HUES48 (cell line): ENCODE data around the gene REN.

Source experiments
- H3K27ac ChIP-seq: one replicate; pipeline ENCODE4 v1.7.0; 2013; ENCODE audit warnings: low read depth, low read length, inconsistent platforms
- H3K27me3 ChIP-seq: 2 replicates; pipeline ENCODE4 v1.6.1; 2013; ENCODE audit warnings: mild to moderate bottlenecking, low read length; ENCODE audit not compliant: control insufficient read depth, insufficient read depth
- H3K36me3 ChIP-seq: 2 replicates; pipeline ENCODE4 v1.6.1; 2013; ENCODE audit warnings: low read length; ENCODE audit not compliant: control insufficient read depth, insufficient read depth
- H3K4me1 ChIP-seq: 2 replicates; pipeline ENCODE4 v1.6.1; 2013; ENCODE audit warnings: mild to moderate bottlenecking, low read length; ENCODE audit not compliant: control insufficient read depth, insufficient read depth
- H3K4me3 ChIP-seq: 2 replicates; pipeline ENCODE4 v1.5.1; 2013; ENCODE audit warnings: mild to moderate bottlenecking, low read depth, low read length
- H3K9ac ChIP-seq: 2 replicates; pipeline ENCODE4 v1.6.1; 2013; ENCODE audit warnings: mild to moderate bottlenecking, low read depth, low read length, moderate library complexity
- H3K9me3 ChIP-seq: 2 replicates; pipeline ENCODE4 v1.6.1; 2013; ENCODE audit warnings: low read length; ENCODE audit not compliant: control insufficient read depth, insufficient read depth

The REN gene

DNA sequence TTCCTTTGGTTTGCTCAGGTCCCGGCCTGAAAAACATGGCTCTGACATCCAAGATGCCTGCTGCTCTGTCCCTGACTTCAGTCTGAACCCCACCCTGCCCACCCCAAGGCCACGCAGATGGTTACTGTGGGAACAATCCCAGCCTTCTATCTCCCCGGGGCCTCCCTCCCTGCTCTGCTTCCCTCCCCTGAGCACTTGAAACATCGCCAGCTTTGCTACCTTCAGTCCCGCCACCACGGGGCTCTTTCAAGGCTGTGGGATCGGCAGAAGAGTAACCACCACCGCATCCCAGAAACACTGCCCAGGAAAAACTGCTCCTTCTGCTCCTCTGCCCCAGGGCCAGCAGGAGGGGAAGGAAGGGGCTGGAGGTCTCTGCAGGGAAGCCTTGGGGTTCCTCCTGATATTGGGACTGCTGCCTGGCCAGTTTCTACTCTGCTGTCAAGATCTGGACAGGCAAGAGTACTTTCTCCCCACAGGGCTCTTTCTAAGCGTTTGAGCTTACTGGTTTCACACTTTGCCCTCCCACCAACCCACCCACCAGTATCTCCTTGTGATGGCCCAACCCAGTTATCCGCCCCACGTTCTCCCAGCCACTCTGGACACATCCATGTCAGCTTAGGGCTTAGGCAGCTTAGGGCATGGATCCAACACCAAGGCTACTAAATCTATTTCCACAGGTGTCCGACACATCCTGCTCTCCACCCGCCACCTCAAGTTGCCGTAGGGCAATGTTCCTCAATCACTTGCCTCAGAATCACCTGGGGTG is 22.7 kb downstream of the REN start:
- no peak overlapping the region for H3K4me3 ChIP-seq
- H3K27me3 ChIP-seq = no peaks in the 10 kb centered on the region; the same call in 1 of the 2 replicates
- H3K4me1 ChIP-seq = peaks cover 27% of the 10 kb centered on the region
- no peaks in the 10 kb centered on the region for H3K9me3 ChIP-seq
- no peak overlapping the region for H3K27ac ChIP-seq
- peaks cover 12% of the 10 kb centered on the region; the same call in 1 of the 2 replicates for H3K36me3 ChIP-seq
- no peak overlapping the region for H3K9ac ChIP-seq

DNA sequence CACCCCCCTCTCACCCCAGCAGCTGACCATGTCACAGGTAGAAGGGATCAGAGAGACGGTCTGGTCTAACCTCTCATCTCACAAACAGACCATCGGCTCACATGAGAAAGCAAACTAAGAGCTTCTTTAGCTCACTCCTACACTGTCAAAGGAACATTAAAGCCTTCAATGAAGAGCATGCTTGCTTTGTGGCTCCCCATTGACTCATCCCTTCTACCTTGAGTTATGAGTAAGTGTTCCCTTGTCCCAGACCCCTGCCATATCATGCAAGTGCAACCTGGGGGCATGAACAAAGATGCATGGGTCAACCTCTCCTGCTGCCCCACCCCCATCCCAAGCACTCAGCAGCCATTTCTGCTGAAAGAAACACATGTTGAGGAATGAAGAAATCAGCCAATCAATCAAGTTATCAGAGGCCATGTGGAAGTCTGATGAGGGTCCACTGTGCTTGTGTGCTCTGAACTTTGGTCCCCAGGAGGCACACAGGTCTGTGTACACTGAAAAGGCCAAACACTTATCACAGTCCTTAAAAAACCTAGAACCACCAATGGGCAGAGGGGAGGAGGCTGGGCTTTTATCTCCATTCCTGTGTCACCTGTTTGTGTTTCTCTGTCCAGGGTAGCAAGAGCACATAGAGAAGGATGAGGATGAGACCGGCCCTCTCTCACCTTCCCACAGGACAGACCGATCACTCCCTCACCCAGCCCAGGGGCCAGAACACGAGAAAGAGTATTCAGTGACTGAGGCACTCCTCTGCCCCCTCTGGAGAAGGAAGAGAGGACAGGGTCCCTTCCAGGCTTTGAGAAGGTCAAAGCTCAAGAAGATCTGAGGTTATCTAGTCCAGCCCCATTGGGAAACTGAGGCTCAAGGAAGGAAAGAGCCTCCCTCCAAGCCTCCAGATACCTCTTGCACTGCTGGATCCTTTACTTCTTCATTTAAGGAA is 23.8 kb downstream of the REN start:
- Histone ChIP-seq H3K4me1 (peaks cover 17% of the 10 kb centered on the region), H3K4me3 (no peak overlapping the region), H3K36me3 (peaks cover 12% of the 10 kb centered on the region; the same call in 1 of the 2 replicates), H3K9ac (no peak overlapping the region), H3K9me3 (no peaks in the 10 kb centered on the region), H3K27me3 (no peaks in the 10 kb centered on the region; the same call in 1 of the 2 replicates), H3K27ac (no peak overlapping the region)

- Histone ChIP-seq H3K27me3 (no peaks in the 10 kb centered on the region; the same call in 1 of the 2 replicates), H3K36me3 (peaks cover 12% of the 10 kb centered on the region; the same call in 1 of the 2 replicates), H3K9me3 (no peaks in the 10 kb centered on the region), H3K4me1 (peaks cover 8% of the 10 kb centered on the region), H3K27ac (no peak overlapping the region), H3K9ac (no peak overlapping the region), H3K4me3 (no peak overlapping the region)
Observed at GRCh38 chr1:204141131-204141530, 25.0 kb downstream of the REN start.

DNA sequence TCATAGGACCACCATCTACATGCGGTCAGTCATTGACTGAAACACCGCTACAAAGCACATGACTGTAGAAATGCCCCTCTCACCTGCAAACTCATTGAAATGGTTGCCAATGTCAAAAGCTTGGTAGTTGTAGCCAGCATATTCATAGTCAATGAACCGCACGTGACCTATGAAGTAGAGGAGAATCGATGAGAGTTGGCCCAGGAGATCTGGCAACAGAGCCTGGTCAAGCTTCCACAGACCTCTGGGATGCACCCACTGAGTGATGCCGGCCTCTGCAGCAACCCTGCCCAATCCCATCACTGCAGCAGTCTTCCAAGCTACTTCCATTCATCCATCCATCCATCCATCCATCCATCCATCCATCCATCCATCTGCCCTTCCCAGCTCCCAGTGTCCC is 26.2 kb downstream of the REN start:
- H3K27me3 ChIP-seq = no peaks in the 10 kb centered on the region; the same call in 1 of the 2 replicates
- H3K9ac ChIP-seq = no peak overlapping the region
- H3K27ac ChIP-seq = no peak overlapping the region
- H3K4me1 ChIP-seq = peaks cover 8% of the 10 kb centered on the region
- H3K36me3 ChIP-seq = peaks cover 12% of the 10 kb centered on the region; the same call in 1 of the 2 replicates
- H3K4me3 ChIP-seq = no peak overlapping the region
- H3K9me3 ChIP-seq = no peaks in the 10 kb centered on the region

GRCh38 chr1:204139088-204139487 is 27.0 kb downstream of the REN start:
- H3K36me3 ChIP-seq = peaks cover 13% of the 10 kb centered on the region; the same call in 1 of the 2 replicates

DNA sequence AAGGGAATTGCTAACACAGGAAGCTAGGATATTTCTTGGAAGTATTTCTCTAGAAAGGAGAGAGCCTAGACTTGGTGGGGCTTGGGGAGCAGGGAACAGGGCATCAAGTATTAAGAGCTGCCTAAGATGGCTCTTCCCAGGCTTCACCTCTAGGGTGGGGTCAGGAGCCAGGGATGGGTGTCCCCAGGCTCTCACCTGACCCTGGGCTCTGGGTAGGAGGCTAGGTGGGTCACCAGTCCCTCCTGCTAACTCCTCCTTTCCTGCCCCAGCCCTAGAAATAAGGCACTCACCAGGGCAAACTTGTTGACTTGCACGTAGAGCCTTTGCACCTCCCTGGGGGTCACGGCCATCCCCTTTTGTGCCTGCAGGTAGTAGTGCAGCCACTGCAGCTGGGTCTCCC is 29.3 kb downstream of the REN start:
- Histone ChIP-seq H3K4me1 (peaks cover 4% of the 10 kb centered on the region), H3K36me3 (peaks cover 17% of the 10 kb centered on the region; the same call in 1 of the 2 replicates), H3K27me3 (no peaks in the 10 kb centered on the region)

More at GRCh38 chr1:204139088-204139487, 27.0 kb downstream of the REN start:
- Histone ChIP-seq H3K27ac (no peak overlapping the region), H3K4me1 (peaks cover 8% of the 10 kb centered on the region), H3K27me3 (no peaks in the 10 kb centered on the region; the same call in 1 of the 2 replicates), H3K4me3 (no peak overlapping the region), H3K9me3 (no peaks in the 10 kb centered on the region), H3K9ac (no peak overlapping the region)

DNA sequence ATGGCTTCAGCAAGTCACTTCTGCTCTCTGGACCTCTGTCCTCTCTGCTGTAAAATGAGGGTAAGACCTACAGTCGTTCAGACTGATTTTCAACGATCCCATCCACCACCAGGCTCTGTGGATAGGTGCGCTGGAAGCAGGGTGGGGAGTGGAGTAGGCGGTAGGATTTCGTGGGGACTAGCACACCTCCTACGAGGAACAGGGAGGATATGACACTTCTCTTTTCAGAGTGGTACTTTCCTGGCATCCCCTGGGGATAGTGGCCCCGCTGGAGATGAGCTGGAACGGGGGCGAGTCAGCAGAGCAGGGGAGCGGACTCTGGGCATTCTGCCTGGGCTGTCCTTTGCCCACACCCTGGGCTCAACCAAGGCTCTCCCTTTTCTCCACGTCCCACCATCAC is 32.0 kb downstream of the REN start:
- H3K27ac ChIP-seq = no peak overlapping the region
- no peaks in the 10 kb centered on the region for H3K27me3 ChIP-seq
- peaks cover 10% of the 10 kb centered on the region; the same call in 1 of the 2 replicates for H3K36me3 ChIP-seq
- peaks cover 5% of the 10 kb centered on the region; the same call in 1 of the 2 replicates for H3K4me1 ChIP-seq
- H3K4me3 ChIP-seq = no peak overlapping the region
- H3K9me3 ChIP-seq = no peaks in the 10 kb centered on the region
- no peak overlapping the region for H3K9ac ChIP-seq

More for the DNA sequence above, 29.3 kb downstream of the REN start:
- Histone ChIP-seq H3K4me3 (no peak overlapping the region), H3K27ac (no peak overlapping the region), H3K9ac (no peak overlapping the region), H3K9me3 (no peaks in the 10 kb centered on the region)

DNA sequence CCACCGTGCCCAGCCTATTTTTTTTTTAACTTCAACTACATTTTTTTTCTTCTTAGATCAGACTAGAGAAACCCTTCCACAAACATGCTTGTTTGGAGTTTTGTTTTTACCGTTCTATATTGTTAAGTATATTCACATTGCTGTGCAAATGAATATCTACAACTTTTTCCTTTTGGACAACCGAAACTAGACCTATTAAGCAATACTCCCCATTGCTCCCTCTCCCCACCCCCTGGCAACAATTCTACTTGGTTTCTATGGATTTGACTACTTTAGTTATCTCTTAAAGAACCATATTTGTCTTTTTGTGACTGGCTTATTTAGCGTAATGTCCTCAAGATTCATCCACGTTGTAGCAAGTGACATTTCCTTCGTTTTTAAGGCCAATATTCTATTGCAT is 33.4 kb downstream of the REN start:
- Histone ChIP-seq H3K9ac (no peak overlapping the region), H3K27me3 (no peaks in the 10 kb centered on the region), H3K4me3 (no peak overlapping the region), H3K27ac (no peak overlapping the region), H3K4me1 (peaks cover 13% of the 10 kb centered on the region), H3K36me3 (peaks cover 14% of the 10 kb centered on the region), H3K9me3 (no peaks in the 10 kb centered on the region)

- H3K36me3 ChIP-seq = peaks cover 17% of the 10 kb centered on the region
- no peak overlapping the region for H3K27ac ChIP-seq
- no peak overlapping the region for H3K4me3 ChIP-seq
- no peaks in the 10 kb centered on the region for H3K27me3 ChIP-seq
- no peaks in the 10 kb centered on the region for H3K9me3 ChIP-seq
- peaks cover 13% of the 10 kb centered on the region for H3K4me1 ChIP-seq
- H3K9ac ChIP-seq = no peak overlapping the region
Observed at GRCh38 chr1:204131978-204132377, 34.2 kb downstream of the REN start.

DNA sequence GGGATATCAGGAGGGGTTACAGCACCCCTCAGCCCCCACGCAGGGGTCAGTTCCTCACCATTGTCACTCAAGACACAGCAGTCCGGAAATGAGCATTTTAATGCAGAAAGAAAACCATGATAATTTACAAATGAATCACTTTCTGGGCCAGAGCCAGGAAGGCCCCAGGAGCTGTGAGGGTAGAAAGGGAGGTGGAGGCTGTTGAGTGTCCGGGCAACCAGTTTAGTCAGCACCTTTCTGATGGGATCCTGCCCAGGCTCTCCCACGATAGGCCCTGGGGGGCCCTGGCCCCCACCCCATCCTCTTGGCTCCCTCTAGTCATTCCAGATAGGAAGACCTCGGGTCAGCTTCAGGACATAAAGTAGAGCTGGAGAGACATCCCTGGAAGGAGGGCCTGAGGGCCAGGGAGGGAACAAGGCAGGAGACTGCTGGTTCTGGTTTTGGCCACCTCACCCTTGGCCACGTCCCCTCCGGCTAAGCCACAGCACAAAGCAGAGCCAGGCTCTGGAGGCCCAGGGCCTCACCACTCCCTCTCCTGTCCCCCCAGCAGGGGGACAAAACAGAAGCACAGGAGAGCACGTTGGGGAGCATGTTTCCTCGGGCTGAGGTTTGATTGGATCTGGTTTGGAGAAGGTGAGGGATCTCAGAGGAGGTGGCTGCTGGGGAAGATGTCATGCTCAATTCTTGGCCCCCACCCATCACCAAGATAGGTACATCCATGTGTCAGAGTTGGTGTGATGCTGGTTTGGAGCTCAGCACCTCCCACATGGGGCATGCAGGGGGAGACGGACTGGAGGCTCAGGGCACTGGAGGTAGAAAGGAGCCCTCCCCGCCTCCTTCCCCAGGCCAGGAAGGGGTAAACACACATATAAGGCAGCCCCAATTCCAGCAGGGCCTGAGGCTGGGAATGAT is 34.9 kb downstream of the REN start:
- Histone ChIP-seq H3K4me3 (no peak overlapping the region), H3K27ac (no peak overlapping the region), H3K9ac (no peak overlapping the region), H3K4me1 (peaks cover 13% of the 10 kb centered on the region), H3K36me3 (peaks cover 25% of the 10 kb centered on the region), H3K27me3 (no peaks in the 10 kb centered on the region), H3K9me3 (no peaks in the 10 kb centered on the region)
